Breast epithelium (tissue), 3 donors: Measurements from ENCODE around the gene MARCHF9.

Experiments
- CTCF ChIP-seq, 3 donors: fragments of 450-650 bp; IDR thresholded peaks; one replicate each; pipeline ENCODE4 v1.5.1; 2016 to 2017; ENCODE audit warnings: antibody characterized with exemption in 3 of 3, mild to moderate bottlenecking in 3 of 3, moderate library complexity in 3 of 3
- POLR2A ChIP-seq: fragments of 450-650 bp; IDR thresholded peaks from one replicate; pipeline ENCODE4 v1.6.1; 2016; ENCODE audit warnings: antibody characterized with exemption, mild to moderate bottlenecking, moderate library complexity
- POLR2AphosphoS5 ChIP-seq, 3 donors: sonication (generic); formaldehyde crosslinking; IDR thresholded peaks; one replicate each; pipeline ENCODE4 v1.6.1; 2017; ENCODE audit warnings: antibody characterized with exemption in 3 of 3

GRCh38 chr12:57783466-57783801, 28.5 kb downstream of the MARCHF9 start:
- TF ChIP-seq CTCF (IDR thresholded peaks at IDR 0.05): no peak
- TF ChIP-seq POLR2A: no peak
- TF ChIP-seq POLR2AphosphoS5 (IDR thresholded peaks at IDR 0.05): no peak
